Endothelial cell (in vitro differentiated cells): ENCODE results near the gene RECQL5. TPM values are rescaled to one million over a fixed set of nuclear protein-coding genes. Genes with fewer than 3 reads are reported as not detected.
A peak's percentile ranks its signal among the peaks of the same experiment; 100 is the strongest.

ENCODE experiments used
- DNase-seq: peaks from one replicate; pipeline ENCODE4 v3.0.0; 2021; ENCODE audit warnings: low spot score
- H3K27ac Mint-ChIP-seq: one replicate; pipeline ENCODE4 v1.8.0; 2021; ENCODE audit warnings: mixed read lengths, inconsistent platforms; ENCODE audit not compliant: unreplicated experiment
- H3K27me3 Mint-ChIP-seq: one replicate; pipeline ENCODE4 v1.8.0; 2021; ENCODE audit warnings: mild to moderate bottlenecking, moderate library complexity, mixed read lengths, inconsistent platforms; ENCODE audit not compliant: unreplicated experiment
- H3K36me3 Mint-ChIP-seq: one replicate; pipeline ENCODE4 v1.8.0; 2021; ENCODE audit warnings: mild to moderate bottlenecking, low read depth, mixed read lengths, inconsistent platforms; ENCODE audit not compliant: unreplicated experiment
- H3K4me1 Mint-ChIP-seq: one replicate; pipeline ENCODE4 v1.8.0; 2021; ENCODE audit warnings: mild to moderate bottlenecking, mixed read lengths, inconsistent platforms; ENCODE audit not compliant: unreplicated experiment
- H3K4me3 Mint-ChIP-seq: one replicate; pipeline ENCODE4 v1.8.0; 2021; ENCODE audit warnings: mild to moderate bottlenecking, mixed read lengths, inconsistent platforms; ENCODE audit not compliant: unreplicated experiment
- H3K9me3 Mint-ChIP-seq: one replicate; pipeline ENCODE4 v1.8.0; 2021; ENCODE audit warnings: mixed read lengths, inconsistent platforms; ENCODE audit not compliant: unreplicated experiment
- CTCF ChIP-seq: fragments of 200-600 bp; sonication (generic); IDR thresholded peaks from one replicate; pipeline ENCODE4 v1.5.0; 2021; ENCODE audit warnings: antibody characterized with exemption; ENCODE audit not compliant: unreplicated experiment
- total RNA-seq: library from RNA; stranded (reverse); fragmentation: NEBNext Ultra II Directional; extraction: Animal tissue kit (Norgen Biotek cat#: 25700); gene quantifications from one replicate; pipeline ENCODE4 v1.2.1, GENCODE V29; 2021; ENCODE audit not compliant: unreplicated experiment

RECQL5 gene
- total RNA-seq, 1 donor from 2014 or later: 40.2 TPM

- H3K4me1 Mint-ChIP-seq: no peaks in the 10 kb centered on the region
- no peak overlapping the region for H3K4me3 Mint-ChIP-seq
- H3K27ac Mint-ChIP-seq: peak overlapping the region; percentile 42
- TF ChIP-seq CTCF: no peak
- DNase-seq: no peak
- H3K9me3 Mint-ChIP-seq: no peaks in the 10 kb centered on the region
- no peaks in the 10 kb centered on the region for H3K36me3 Mint-ChIP-seq
- H3K27me3 Mint-ChIP-seq: peaks cover 8% of the 10 kb centered on the region
Measured at GRCh38 chr17:75590314-75590761, 76.6 kb downstream of the RECQL5 start.

GRCh38 chr17:75589919-75590303 is 77.0 kb downstream of the RECQL5 start:
- TF ChIP-seq CTCF: no peak
- Mint-ChIP-seq H3K4me3 (no peak overlapping the region), H3K4me1 (no peaks in the 10 kb centered on the region), H3K27ac (no peak overlapping the region), H3K9me3 (no peaks in the 10 kb centered on the region), H3K36me3 (no peaks in the 10 kb centered on the region), H3K27me3 (peaks cover 8% of the 10 kb centered on the region)
- DNase-seq: no peak

GRCh38 chr17:75589012-75589918 is 77.7 kb downstream of the RECQL5 start:
- Mint-ChIP-seq H3K4me1 (no peaks in the 10 kb centered on the region), H3K27me3 (peaks cover 8% of the 10 kb centered on the region), H3K36me3 (no peaks in the 10 kb centered on the region), H3K27ac (no peak overlapping the region), H3K4me3 (peak overlapping the region; percentile 67), H3K9me3 (no peaks in the 10 kb centered on the region)
- DNase-seq: peak; percentile 95
- peak; percentile 84 for TF ChIP-seq CTCF

GRCh38 chr17:75588596-75589011 is 78.3 kb downstream of the RECQL5 start:
- H3K36me3 Mint-ChIP-seq: no peaks in the 10 kb centered on the region
- no peaks in the 10 kb centered on the region for H3K9me3 Mint-ChIP-seq
- H3K27ac Mint-ChIP-seq: no peak overlapping the region
- TF ChIP-seq CTCF: no peak
- H3K4me3 Mint-ChIP-seq: no peak overlapping the region
- H3K27me3 Mint-ChIP-seq: peaks cover 10% of the 10 kb centered on the region
- no peaks in the 10 kb centered on the region for H3K4me1 Mint-ChIP-seq
- no peak for DNase-seq
